Mononuclear cell (primary cell): Measurements from ENCODE around the gene SMAD2. TPM values are rescaled to one million over a fixed set of nuclear protein-coding genes. Genes with fewer than 3 reads are reported as not detected.
"Not testable (repeated sequence)": the region's sequence is repeated elsewhere in the genome, so short reads cannot be mapped to it uniquely, and the experiment has no call there.

Experiments
- H3K27me3 ChIP-seq: 2 replicates; pipeline ENCODE4 v1.6.0; 2011; ENCODE audit warnings: low read length, control low read depth; ENCODE audit not compliant: insufficient read depth
- H3K4me1 ChIP-seq: 2 replicates; pipeline ENCODE4 v1.5.1; 2011; ENCODE audit warnings: mild to moderate bottlenecking, low read length, control low read depth; ENCODE audit not compliant: insufficient read depth
- H3K4me3 ChIP-seq: 2 replicates; pipeline ENCODE4 v1.5.1; 2011; ENCODE audit warnings: mild to moderate bottlenecking, low read length, moderate library complexity
- H3K9me3 ChIP-seq: 2 replicates; pipeline ENCODE4 v1.5.1; 2011; ENCODE audit warnings: low read depth, mild to moderate bottlenecking, control low read depth, low read length
- total RNA-seq: library from RNA; depleted of rRNA; stranded (reverse); fragments of >200 nt; gene quantifications from one replicate; pipeline ENCODE4 v1.2.3, GENCODE V29; 2012

Gene SMAD2
- total RNA-seq, 1 donor, result 106 TPM

- H3K27me3 ChIP-seq, result no peaks in the 10 kb centered on the region
- peaks cover 42% of the 10 kb centered on the region for H3K9me3 ChIP-seq
- H3K4me1 ChIP-seq, result no peaks in the 10 kb centered on the region
- H3K4me3 ChIP-seq, result no peak overlapping the region
Measured at GRCh38 chr18:47858607-47859006, 71.9 kb downstream of the SMAD2 start.

DNA sequence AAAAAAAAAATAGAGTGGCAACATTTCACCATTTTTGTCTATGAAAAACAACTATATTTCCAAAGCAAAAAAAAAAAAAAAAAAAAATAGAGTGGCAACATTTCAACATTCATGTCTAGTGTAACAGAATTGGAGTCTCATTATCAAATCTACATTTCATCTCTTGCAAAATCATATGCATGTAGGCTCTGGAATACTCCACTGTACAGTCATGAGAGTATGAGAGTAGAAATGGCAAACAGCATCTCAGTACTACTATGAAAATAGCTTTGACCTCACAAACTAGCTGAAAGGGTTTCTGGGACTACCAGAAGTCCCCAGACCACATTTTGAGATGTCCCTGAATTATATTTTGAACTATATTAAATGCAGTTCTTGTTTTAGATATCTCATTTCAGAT is 82.8 kb downstream of the SMAD2 start:
- Histone ChIP-seq H3K4me1 (no peaks in the 10 kb centered on the region), H3K4me3 (no peak overlapping the region), H3K9me3 (no peaks in the 10 kb centered on the region), H3K27me3 (no peaks in the 10 kb centered on the region)

DNA sequence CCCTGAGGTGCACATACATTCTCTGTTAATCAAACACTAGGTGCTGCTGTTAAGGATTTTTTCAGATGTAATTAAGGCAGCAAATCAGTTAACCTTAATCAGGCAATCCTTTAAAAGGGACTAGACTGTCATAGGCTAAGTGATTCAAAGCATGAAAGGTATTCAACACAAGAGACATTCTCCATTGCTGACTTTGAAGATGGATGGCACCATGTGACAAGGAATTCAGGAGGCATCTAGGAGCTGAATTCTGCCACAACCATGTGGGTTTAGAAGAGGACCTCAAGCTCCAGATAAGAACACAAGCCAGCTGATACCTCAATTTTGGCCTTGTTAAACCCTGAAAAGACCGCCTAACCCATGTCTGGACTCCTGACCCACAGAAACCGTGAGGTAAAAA is 84.0 kb downstream of the SMAD2 start:
- no peaks in the 10 kb centered on the region for H3K27me3 ChIP-seq
- H3K4me1 ChIP-seq, result no peaks in the 10 kb centered on the region
- no peak overlapping the region for H3K4me3 ChIP-seq
- no peaks in the 10 kb centered on the region for H3K9me3 ChIP-seq

- H3K9me3 ChIP-seq, result no peaks in the 10 kb centered on the region
- H3K4me1 ChIP-seq, result no peaks in the 10 kb centered on the region
- H3K27me3 ChIP-seq, result no peaks in the 10 kb centered on the region
- H3K4me3 ChIP-seq, result no peak overlapping the region
Measured at GRCh38 chr18:47844828-47845498, 85.5 kb downstream of the SMAD2 start.

GRCh38 chr18:47842836-47843235 is 87.6 kb downstream of the SMAD2 start:
- H3K27me3 ChIP-seq, result no peaks in the 10 kb centered on the region
- H3K4me1 ChIP-seq, result no peaks in the 10 kb centered on the region
- H3K4me3 ChIP-seq, result no peak overlapping the region
- no peaks in the 10 kb centered on the region for H3K9me3 ChIP-seq

- Histone ChIP-seq H3K9me3 (no peaks in the 10 kb centered on the region), H3K4me3 (no peak overlapping the region), H3K27me3 (no peaks in the 10 kb centered on the region), H3K4me1 (no peaks in the 10 kb centered on the region)
Measured at GRCh38 chr18:47838396-47838795, 92.1 kb downstream of the SMAD2 start.

GRCh38 chr18:47832348-47832747 is 98.1 kb downstream of the SMAD2 start:
- Histone ChIP-seq H3K4me1 (no peaks in the 10 kb centered on the region), H3K9me3 (no peaks in the 10 kb centered on the region)

DNA sequence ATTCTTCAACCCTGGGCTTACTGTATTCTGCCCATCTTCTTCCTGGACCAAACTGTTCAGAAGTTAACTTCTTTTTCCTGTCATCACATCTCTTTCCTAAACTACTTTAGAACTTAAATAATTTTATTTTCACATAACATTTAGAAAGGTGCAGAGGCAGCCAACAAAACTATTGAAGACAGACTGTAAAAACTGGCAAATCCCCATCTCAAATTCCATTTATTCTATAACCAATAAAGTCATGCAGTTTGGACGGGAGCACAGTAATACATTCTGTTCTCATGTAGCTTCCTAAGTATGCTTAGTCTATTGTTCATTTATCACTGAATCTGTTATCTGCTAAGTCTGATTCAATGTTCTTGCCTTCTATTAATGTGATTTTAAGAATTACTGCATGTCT is 99.1 kb downstream of the SMAD2 start:
- H3K4me1 ChIP-seq, result no peaks in the 10 kb centered on the region
- no peak overlapping the region for H3K4me3 ChIP-seq
- no peaks in the 10 kb centered on the region for H3K27me3 ChIP-seq
- no peaks in the 10 kb centered on the region for H3K9me3 ChIP-seq

More at GRCh38 chr18:47832348-47832747, 98.1 kb downstream of the SMAD2 start:
- Histone ChIP-seq H3K27me3 (no peaks in the 10 kb centered on the region), H3K4me3 (no peak overlapping the region)

- H3K9me3 ChIP-seq, result no peaks in the 10 kb centered on the region
- H3K4me1 ChIP-seq, result no peaks in the 10 kb centered on the region
- no peak overlapping the region for H3K4me3 ChIP-seq
- no peaks in the 10 kb centered on the region for H3K27me3 ChIP-seq
Measured at GRCh38 chr18:47830772-47831171, 99.7 kb downstream of the SMAD2 start.

- Histone ChIP-seq H3K4me3 (no peak overlapping the region), H3K4me1 (no peaks in the 10 kb centered on the region), H3K27me3 (no peaks in the 10 kb centered on the region), H3K9me3 (no peaks in the 10 kb centered on the region)
Measured at GRCh38 chr18:47829831-47830230, 100.6 kb downstream of the SMAD2 start.

DNA sequence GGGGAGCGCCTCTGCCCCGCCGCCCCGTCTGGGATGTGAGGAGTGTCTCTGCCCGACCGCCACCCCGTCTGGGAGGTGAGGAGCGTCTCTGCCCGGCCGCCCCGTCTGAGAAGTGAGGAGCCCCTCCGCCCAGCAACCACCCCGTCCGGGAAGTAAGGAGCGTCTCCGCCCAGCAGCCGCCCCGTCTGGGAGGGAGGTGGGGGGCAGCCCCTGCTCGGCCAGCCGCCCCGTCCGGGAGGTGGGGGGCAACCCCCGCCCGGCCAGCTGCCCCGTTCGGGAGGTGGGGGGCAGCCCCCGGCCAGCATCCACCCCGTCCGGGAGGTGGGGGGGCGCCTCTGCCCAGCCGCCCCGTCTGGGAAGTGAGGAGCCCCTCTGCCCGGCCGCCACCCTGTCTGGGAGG is 102.4 kb downstream of the SMAD2 start:
- not testable (repeated sequence) for H3K27me3 ChIP-seq, H3K4me1 ChIP-seq, H3K4me3 ChIP-seq, H3K9me3 ChIP-seq

- Histone ChIP-seq H3K4me3 (no peak overlapping the region), H3K4me1 (no peaks in the 10 kb centered on the region), H3K9me3 (no peaks in the 10 kb centered on the region), H3K27me3 (no peaks in the 10 kb centered on the region)
Measured at GRCh38 chr18:47826157-47827074, 104.0 kb downstream of the SMAD2 start.

- no peak overlapping the region for H3K4me3 ChIP-seq
- H3K9me3 ChIP-seq, result no peaks in the 10 kb centered on the region
- no peaks in the 10 kb centered on the region for H3K27me3 ChIP-seq
- no peaks in the 10 kb centered on the region for H3K4me1 ChIP-seq
Measured at GRCh38 chr18:47821314-47821713, 109.1 kb downstream of the SMAD2 start.

- no peak overlapping the region for H3K4me3 ChIP-seq
- no peaks in the 10 kb centered on the region for H3K27me3 ChIP-seq
- H3K4me1 ChIP-seq, result no peaks in the 10 kb centered on the region
- H3K9me3 ChIP-seq, result no peaks in the 10 kb centered on the region
Measured at GRCh38 chr18:47817795-47818077, 112.7 kb downstream of the SMAD2 start.

- H3K4me1 ChIP-seq, result no peaks in the 10 kb centered on the region
- H3K9me3 ChIP-seq, result no peaks in the 10 kb centered on the region
- H3K27me3 ChIP-seq, result no peaks in the 10 kb centered on the region
- H3K4me3 ChIP-seq, result no peak overlapping the region
Measured at GRCh38 chr18:47817017-47817794, 113.3 kb downstream of the SMAD2 start.
